GM21723 (cell line): Measurements from ENCODE around the gene ENSA.
"Not testable (repeated sequence)": the region's sequence is repeated elsewhere in the genome, so short reads cannot be mapped to it uniquely, and the experiment has no call there.

Experiments
- ATAC-seq: cut with Tn5 transposase; IDR thresholded peaks from one replicate; pipeline ENCODE4 v1.9.1; 2021; ENCODE audit warnings: mild to moderate bottlenecking, moderate library complexity; ENCODE audit not compliant: unreplicated experiment

The ENSA gene

GRCh38 chr1:150629115-150629928 lies at the start of gene ENSA:
Gene ENSA, minus strand, starts transcription at chr1:150629612. Its CDS starts 142 bp downstream, at chr1:150629470.
- ATAC-seq: peak; percentile 91

GRCh38 chr1:150678988-150679387 lies 49.6 kb upstream of the ENSA start:
- ATAC-seq: no peak

GRCh38 chr1:150674881-150675280 lies 45.5 kb upstream of the ENSA start:
- no peak for ATAC-seq

GRCh38 chr1:150663321-150663720 lies 33.9 kb upstream of the ENSA start:
- ATAC-seq: no peak

- no peak for ATAC-seq
Observed at GRCh38 chr1:150662811-150663210, 33.4 kb upstream of the ENSA start.

- no peak for ATAC-seq
Observed at GRCh38 chr1:150661156-150661555, 31.7 kb upstream of the ENSA start.

- no peak for ATAC-seq
Observed at GRCh38 chr1:150660584-150660983, 31.2 kb upstream of the ENSA start.

GRCh38 chr1:150657064-150657463 lies 27.7 kb upstream of the ENSA start:
- not testable (repeated sequence) for ATAC-seq

GRCh38 chr1:150654635-150655034 lies 25.2 kb upstream of the ENSA start:
- ATAC-seq: not testable (repeated sequence)

GRCh38 chr1:150650193-150650592 lies 20.8 kb upstream of the ENSA start:
- no peak for ATAC-seq

GRCh38 chr1:150649441-150650075 lies 20.1 kb upstream of the ENSA start:
- ATAC-seq: no peak

GRCh38 chr1:150642296-150642695 lies 12.9 kb upstream of the ENSA start:
- no peak for ATAC-seq

- not testable (repeated sequence) for ATAC-seq
Observed at GRCh38 chr1:150641126-150641815, 11.9 kb upstream of the ENSA start.

GRCh38 chr1:150638430-150638829 lies 9.0 kb upstream of the ENSA start:
- not testable (repeated sequence) for ATAC-seq

GRCh38 chr1:150634839-150635622 lies 5.6 kb upstream of the ENSA start:
- ATAC-seq: not testable (repeated sequence)

GRCh38 chr1:150628766-150629114 lies 672 bp downstream of the ENSA start:
- no peak for ATAC-seq

GRCh38 chr1:150627826-150628410 lies 1.5 kb downstream of the ENSA start:
- ATAC-seq: no peak

- no peak for ATAC-seq
Observed at GRCh38 chr1:150626150-150626549, 3.3 kb downstream of the ENSA start.

- ATAC-seq: not testable (repeated sequence)
Observed at GRCh38 chr1:150624546-150624945, 4.9 kb downstream of the ENSA start.

GRCh38 chr1:150624134-150624533 lies 5.3 kb downstream of the ENSA start:
- not testable (repeated sequence) for ATAC-seq
